ENCODE measurements around the gene WNT1. TPM values are rescaled to one million over a fixed set of nuclear protein-coding genes. Genes with fewer than 3 reads are reported as not detected.

Gene WNT1
- polyA plus RNA-seq, 3 donors = 0.33 TPM; not detected in 2

DNA sequence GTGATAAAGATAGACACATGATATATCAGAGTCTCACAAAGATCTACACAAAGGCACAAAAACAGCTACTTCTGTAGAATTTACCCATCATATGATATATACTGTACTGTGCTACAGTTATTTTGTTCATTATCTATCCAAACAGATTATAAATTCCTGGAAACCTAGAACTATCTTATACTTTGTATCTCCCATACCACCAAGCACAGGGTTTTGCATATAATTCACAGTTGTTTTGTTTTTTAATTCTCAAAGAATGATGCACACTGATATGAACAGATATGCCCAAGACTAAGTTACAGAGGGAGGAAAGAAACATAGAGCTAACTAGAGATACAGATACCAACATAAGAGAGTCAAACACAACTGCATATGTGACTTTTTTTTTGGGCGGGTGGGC is 37.1 kb downstream of the WNT1 start:
- no peak overlapping the region for H3K4me3 Mint-ChIP-seq

GRCh38 chr12:49017891-49018260 is 39.8 kb downstream of the WNT1 start:
- H3K4me1 Mint-ChIP-seq = peaks cover 29% of the 10 kb centered on the region
- Histone ChIP-seq H3K4me2 (replicated peaks; ENCODE audit: extremely low read depth, low read length, poor library complexity, severe bottlenecking) (peak overlapping the region; percentile 98), H3K27me3 (ENCODE audit: control insufficient read depth in 2 of 2, insufficient read depth in 2 of 2, low read length in 2 of 2) (no peaks in the 10 kb centered on the region), H3K27ac (ENCODE audit: low read depth in 1 of 2, low read length in 2 of 2) (peak overlapping the region; percentile 94 to 100), H2AFZ (ENCODE audit: insufficient read depth, low read depth, low read length, poor library complexity, severe bottlenecking) (peak overlapping the region; percentile 77), H3K4me1 (ENCODE audit: control insufficient read depth in 1 of 2, insufficient read depth in 2 of 2, low read length in 2 of 2) (peaks cover 25 to 28% of the 10 kb centered on the region in 2 donors), H3K9me3 (replicated peaks in 1 of 2; ENCODE audit: control insufficient read depth in 1 of 2, insufficient read depth in 1 of 2, low read length in 2 of 2) (no peaks in the 10 kb centered on the region), H3K4me3 (replicated peaks in 1 of 3; ENCODE audit: low read depth in 2 of 3, low read length in 3 of 3) (peak overlapping the region; percentile 68 to 96 (median 94)), H3K79me2 (ENCODE audit: insufficient read depth, low read length) (peaks cover 42% of the 10 kb centered on the region), H4K20me1 (ENCODE audit: insufficient read depth, low read length) (peaks cover 16% of the 10 kb centered on the region), H3K36me3 (replicated peaks in 1 of 2; ENCODE audit: control insufficient read depth in 1 of 2, insufficient read depth in 2 of 2, low read length in 2 of 2) (peaks cover 23 to 30% of the 10 kb centered on the region in 2 donors), H3K9ac (ENCODE audit: insufficient read depth, low read length, poor library complexity, severe bottlenecking) (peak overlapping the region; percentile 97)
- peak overlapping the region; percentile 89 to 96 for H3K4me3 Mint-ChIP-seq
- WGBS (ENCODE audit: insufficient coverage) = 0% methylated on average over 4 of the region's 8 CpGs
- H3K27me3 Mint-ChIP-seq (ENCODE audit: low read depth in 3 of 3) = peaks cover 0 to 4% (median 0%) of the 10 kb centered on the region in 3 donors
- peak; percentile 52 to 55 (median 53) for DNase-seq
- no peak for TF ChIP-seq CTCF (IDR thresholded peaks at IDR 0.05)
- H3K36me3 Mint-ChIP-seq = peaks cover 39 to 49% of the 10 kb centered on the region in 2 donors
- peak overlapping the region; percentile 98 to 100 (median 99) for H3K27ac Mint-ChIP-seq
- peaks cover 0 to 2% (median 0%) of the 10 kb centered on the region in 7 donors for H3K9me3 Mint-ChIP-seq
- intact Hi-C loops (cut with micrococcal nuclease) = loop anchor here (5.0 kb wide), 1 partner anchor 39 kb away; no protein-coding TSS in a partner anchor

More for the DNA sequence above, 37.1 kb downstream of the WNT1 start:
- Histone ChIP-seq H2AFZ (ENCODE audit: insufficient read depth, low read depth, low read length, poor library complexity, severe bottlenecking) (no peak overlapping the region), H3K9ac (ENCODE audit: insufficient read depth, low read length, poor library complexity, severe bottlenecking) (no peak overlapping the region), H3K27me3 (ENCODE audit: control insufficient read depth in 2 of 2, insufficient read depth in 2 of 2, low read length in 2 of 2) (no peaks in the 10 kb centered on the region), H4K20me1 (ENCODE audit: insufficient read depth, low read length) (peaks cover 18% of the 10 kb centered on the region), H3K4me1 (ENCODE audit: control insufficient read depth in 1 of 2, insufficient read depth in 2 of 2, low read length in 2 of 2) (peaks cover 20 to 22% of the 10 kb centered on the region in 2 donors), H3K36me3 (replicated peaks in 1 of 2; ENCODE audit: control insufficient read depth in 1 of 2, insufficient read depth in 2 of 2, low read length in 2 of 2) (peaks cover 23 to 34% of the 10 kb centered on the region in 2 donors), H3K4me3 (replicated peaks in 1 of 3; ENCODE audit: low read depth in 2 of 3, low read length in 3 of 3) (no peak overlapping the region), H3K9me3 (replicated peaks in 1 of 2; ENCODE audit: control insufficient read depth in 1 of 2, insufficient read depth in 1 of 2, low read length in 2 of 2) (no peaks in the 10 kb centered on the region), H3K4me2 (replicated peaks; ENCODE audit: extremely low read depth, low read length, poor library complexity, severe bottlenecking) (no peak overlapping the region), H3K79me2 (ENCODE audit: insufficient read depth, low read length) (peaks cover 36% of the 10 kb centered on the region), H3K27ac (ENCODE audit: low read depth in 1 of 2, low read length in 2 of 2) (no peak overlapping the region)
- no peak for DNase-seq
- Mint-ChIP-seq H3K27ac (no peak overlapping the region), H3K36me3 (peaks cover 45 to 52% of the 10 kb centered on the region in 2 donors), H3K27me3 (ENCODE audit: low read depth in 3 of 3) (peaks cover 0 to 4% (median 0%) of the 10 kb centered on the region in 3 donors), H3K9me3 (peaks cover 0 to 2% (median 0%) of the 10 kb centered on the region in 7 donors), H3K4me1 (peaks cover 25% of the 10 kb centered on the region)
- intact Hi-C loops (cut with micrococcal nuclease) = loop anchor here (5.0 kb wide), 1 partner anchor 42 kb away; no protein-coding TSS in a partner anchor
- whole genome bisulfite sequencing (ENCODE audit: insufficient coverage) = no CpG with 5 or more reads among the region's 1 CpG
- TF ChIP-seq CTCF (IDR thresholded peaks at IDR 0.05) = no peak
